SHP77 treated with DMSO at 0.1 percent for 48 hours (cell line): Measurements from ENCODE around the gene KIAA1614.
"Not testable (repeated sequence)": the region's sequence is repeated elsewhere in the genome, so short reads cannot be mapped to it uniquely, and the experiment has no call there.

ENCODE experiments used
- DNase-seq: peaks from one replicate; lab custom pipeline; 2025; lab: John Stamatoyannopoulos, UW

The KIAA1614 gene

GRCh38 chr1:180946056-180946455, 33.4 kb downstream of the KIAA1614 start:
- DNase-seq: no peak

- no peak for DNase-seq
These were observed 34.1 kb downstream of the KIAA1614 start for GRCh38 chr1:180946541-180947498.

- no peak for DNase-seq
These were observed 34.8 kb downstream of the KIAA1614 start for GRCh38 chr1:180947499-180947885.

GRCh38 chr1:180947901-180948640, 35.4 kb downstream of the KIAA1614 start:
- no peak for DNase-seq

- DNase-seq: no peak
These were observed 36.2 kb downstream of the KIAA1614 start for GRCh38 chr1:180948641-180949615.

- no peak for DNase-seq
These were observed 36.9 kb downstream of the KIAA1614 start for GRCh38 chr1:180949616-180950000.

GRCh38 chr1:180950321-180950720, 37.6 kb downstream of the KIAA1614 start:
- DNase-seq: no peak

DNA sequence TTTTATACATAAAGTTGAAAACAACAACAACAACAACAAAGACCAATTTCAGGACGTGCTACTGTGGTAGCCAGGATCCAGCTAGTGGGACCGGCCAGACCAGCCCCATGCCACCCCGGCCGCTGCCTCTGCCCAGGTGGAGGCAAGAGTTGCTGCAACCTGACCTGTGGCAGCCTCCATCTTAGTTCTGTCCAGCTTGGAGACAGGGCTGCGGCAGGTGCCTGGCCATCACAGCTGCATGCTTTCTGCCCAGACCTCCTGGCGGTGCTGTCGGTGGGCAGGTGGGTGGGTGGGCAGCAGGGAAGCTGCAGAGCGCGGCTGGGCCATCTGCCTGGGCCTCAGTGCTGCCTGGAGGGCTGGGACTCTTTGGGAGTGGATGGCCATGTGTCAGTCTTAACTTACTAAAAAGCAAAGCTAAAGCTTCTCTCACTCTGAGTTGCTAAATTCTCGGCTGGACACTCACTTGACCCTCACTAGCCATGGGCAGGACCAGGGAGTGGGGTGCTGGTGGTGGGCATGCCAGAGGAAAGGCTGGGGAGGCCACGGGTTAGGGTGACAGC, 38.6 kb downstream of the KIAA1614 start:
- no peak for DNase-seq

DNA sequence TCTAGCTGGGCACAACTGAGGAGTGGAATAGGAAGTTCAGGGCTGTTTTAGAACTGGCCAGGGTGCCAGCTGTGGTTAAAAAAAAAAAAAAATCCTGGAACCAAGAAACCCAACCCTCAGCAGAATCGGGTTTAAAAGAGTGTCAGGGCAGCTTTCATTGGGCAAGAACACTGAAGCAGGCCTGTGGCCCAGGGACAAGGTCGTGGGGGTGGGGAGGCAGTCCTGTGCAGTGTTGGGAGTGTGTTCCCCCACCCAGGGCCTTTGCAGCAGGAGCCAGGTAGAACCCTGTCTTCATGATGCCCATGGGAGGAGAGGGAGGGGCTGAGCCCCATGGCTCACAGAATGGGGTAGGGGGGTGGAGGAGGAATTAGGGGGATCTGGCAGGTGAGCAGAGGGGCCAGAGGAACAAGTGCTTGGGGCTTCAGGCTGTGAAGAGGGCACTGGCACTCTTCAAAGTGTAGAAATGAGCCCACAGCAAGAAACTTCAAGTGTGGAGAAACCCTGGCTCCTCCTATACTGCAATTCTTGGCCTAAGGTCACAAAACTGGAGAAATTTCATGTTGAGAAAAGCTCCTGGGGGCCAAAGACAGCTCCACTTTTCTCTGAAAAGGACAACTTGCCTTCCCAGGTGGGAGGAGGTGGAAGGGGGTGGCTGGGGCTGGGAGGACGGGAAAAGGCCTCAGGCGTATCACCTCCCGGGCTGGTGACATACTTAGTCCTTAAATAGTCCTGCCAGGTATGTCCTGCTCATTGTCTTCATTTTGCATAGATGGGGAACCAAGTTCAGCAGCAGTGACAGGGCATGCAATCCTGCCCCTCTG, 39.3 kb downstream of the KIAA1614 start:
- DNase-seq: no peak

GRCh38 chr1:180952657-180953013, 39.9 kb downstream of the KIAA1614 start:
- no peak for DNase-seq

GRCh38 chr1:180953291-180954004, 40.8 kb downstream of the KIAA1614 start:
- no peak for DNase-seq

- no peak for DNase-seq
These were observed 41.5 kb downstream of the KIAA1614 start for GRCh38 chr1:180954005-180954800.

DNA sequence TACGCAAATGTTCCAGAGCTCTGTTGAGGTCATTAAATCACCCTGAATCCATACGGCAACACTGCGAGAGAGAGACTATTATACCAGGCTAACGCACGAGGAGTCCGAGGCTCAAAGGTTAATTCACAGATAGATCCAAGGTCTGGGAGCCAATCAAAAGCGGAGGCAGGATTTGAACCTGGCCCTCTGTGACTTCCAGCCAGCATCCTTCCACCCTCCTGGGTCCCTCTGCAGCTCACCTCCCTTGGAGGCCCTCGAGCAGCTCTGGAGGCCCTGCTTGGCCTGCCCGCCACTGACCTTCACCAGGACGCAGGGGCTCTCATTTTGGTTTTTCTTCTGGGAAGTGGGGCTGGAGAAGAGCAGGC, 42.1 kb downstream of the KIAA1614 start:
- no peak for DNase-seq

DNA sequence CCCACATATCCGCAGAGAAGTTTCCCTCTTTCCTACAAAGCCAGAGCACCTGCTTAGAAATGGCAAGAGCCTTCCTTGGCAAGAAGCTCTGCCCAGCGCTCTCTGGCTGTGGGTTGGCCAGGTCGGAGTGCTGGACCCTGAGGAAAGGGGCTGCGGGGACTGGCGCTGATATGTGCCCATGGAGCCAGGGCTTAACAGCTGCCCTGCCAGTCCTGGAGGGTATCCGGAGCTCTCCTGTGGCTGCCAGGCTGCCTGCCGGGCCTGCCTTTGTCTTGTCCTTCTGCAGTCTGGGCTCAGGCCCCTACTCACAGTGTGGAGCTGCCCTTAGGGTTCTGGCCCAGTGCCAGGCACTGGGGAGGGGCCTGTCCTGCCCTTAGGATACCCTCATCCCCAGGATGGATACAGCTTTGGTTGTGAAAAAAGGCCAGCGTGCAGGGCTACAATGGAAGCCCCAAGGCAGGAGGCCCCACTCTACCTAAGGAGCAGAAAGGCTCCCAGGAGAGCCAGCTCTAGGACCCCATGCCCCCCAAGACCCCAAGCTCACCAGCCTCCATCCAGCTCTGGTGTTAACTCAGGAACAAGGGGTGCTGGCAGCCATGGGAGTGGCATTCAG, 43.4 kb downstream of the KIAA1614 start:
- DNase-seq: no peak

GRCh38 chr1:180959620-180960019, 46.9 kb downstream of the KIAA1614 start:
- DNase-seq: not testable (repeated sequence)

DNA sequence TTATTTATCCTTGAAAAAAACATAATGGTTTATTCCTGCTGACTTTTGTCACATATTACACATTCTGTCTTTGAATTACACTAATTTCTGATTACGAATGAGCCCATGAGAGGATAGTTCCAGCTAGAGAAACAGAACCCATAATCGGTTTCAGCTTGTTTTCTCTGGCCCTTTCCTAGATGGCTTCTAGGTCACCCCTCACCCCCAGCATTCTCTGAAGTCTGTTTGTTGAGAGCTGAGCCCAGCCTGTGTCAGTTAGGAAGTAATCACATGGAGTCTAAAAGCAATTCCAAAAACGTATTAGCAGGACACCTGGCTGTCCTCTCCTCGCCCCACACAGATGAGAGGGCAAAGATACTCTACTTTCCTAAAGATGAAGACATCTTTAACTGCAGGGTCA, 48.9 kb downstream of the KIAA1614 start:
- DNase-seq: no peak

- no peak for DNase-seq
These were observed 49.5 kb downstream of the KIAA1614 start for GRCh38 chr1:180962178-180962577.

DNA sequence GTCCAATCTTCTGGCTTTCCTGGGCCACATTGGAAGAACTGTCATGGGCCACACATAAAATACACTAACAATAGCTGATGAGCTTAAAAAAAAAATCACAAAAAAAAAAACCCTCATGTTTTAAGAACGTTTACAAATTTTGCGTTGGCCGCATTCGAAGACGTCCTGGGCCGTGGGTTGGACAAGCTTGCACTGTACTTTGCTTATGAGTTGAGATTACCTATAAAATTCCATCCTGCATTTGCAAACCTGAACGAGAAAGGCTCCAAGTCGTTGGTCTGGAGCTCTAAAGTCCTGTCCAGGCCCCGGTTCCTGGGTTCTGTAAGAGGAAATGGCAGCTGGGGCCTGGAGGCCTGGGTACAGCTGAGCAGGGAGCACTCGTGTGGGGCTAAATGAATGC, 51.4 kb downstream of the KIAA1614 start:
- no peak for DNase-seq

DNA sequence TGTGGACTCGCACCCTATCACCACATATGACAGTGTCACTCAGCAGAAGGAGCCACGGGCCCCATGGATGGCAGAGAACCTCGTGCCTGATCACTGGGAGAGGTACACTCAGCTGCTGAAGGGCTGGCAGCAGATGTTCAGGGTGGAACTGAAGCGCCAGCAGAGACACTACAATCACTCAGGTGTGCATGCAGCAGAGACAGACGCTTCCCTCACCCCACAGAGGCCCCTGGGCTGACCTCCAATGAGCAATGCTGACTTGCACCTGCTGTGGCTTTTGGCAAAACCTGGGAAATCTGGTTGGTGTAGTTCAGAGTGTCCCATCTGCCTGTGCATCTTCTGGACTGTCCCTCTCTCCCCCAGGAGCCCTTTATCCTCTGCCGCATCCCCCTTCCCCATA, 51.9 kb downstream of the KIAA1614 start:
- DNase-seq: no peak
